HCT116 (cell line): Measurements from ENCODE around the gene RDH14. TPM values are rescaled to one million over a fixed set of nuclear protein-coding genes. Genes with fewer than 3 reads are reported as not detected.

Experiments
- ATAC-seq: fragments of 200-7000 bp; cut with Tn5 transposase; 2 replicates; pipeline ENCODE4 v1.9.1; 2020; ENCODE audit warnings: mild to moderate bottlenecking, moderate library complexity
- BruUV-seq: library from RNA; stranded (reverse); fragments of 400-500 nt; replicated peaks from 2 replicates; lab custom pipeline; 2021; lab: Mats Ljungman, UMichigan
- CTCF ChIA-PET: fragments of 300-600 bp; sonication (Branson Sonifier 250); formaldehyde crosslinking; loops from one replicate; lab custom pipeline; 2021; ENCODE audit warnings: antibody characterized with exemption; lab: Charles Lee
- POLR2A ChIA-PET: fragments of 300-600, 350-600 bp; sonication (Branson Sonifier 250); formaldehyde crosslinking; loops from one replicate; lab custom pipeline; 2021; ENCODE audit warnings: antibody characterized with exemption; lab: Charles Lee
- RAD21 ChIA-PET, 2 experiments: fragments of 300-600 bp; sonication (Branson Sonifier 250); formaldehyde crosslinking; loops; one replicate each; lab custom pipeline; 2023; ENCODE audit warnings: low total read pairs in 2 of 2; ENCODE audit not compliant: uncharacterized antibody in 2 of 2, unreplicated experiment in 2 of 2, low non-redundant PET in 1 of 2; lab: Charles Lee
- DNase-seq: peaks from one replicate; pipeline ENCODE4 v3.0.0-alpha.2; 2010; ENCODE audit warnings: low read depth, low spot score
- H2AFZ ChIP-seq: fragments of 200-600 bp; shearing (Covaris generic), sonication (generic); 2 replicates; pipeline ENCODE4 v1.6.1; 2017; ENCODE audit warnings: low read depth, mixed run types, mixed read lengths, antibody characterized with exemption, low read length; ENCODE audit not compliant: poor library complexity, severe bottlenecking
- H3K27ac ChIP-seq: 2 replicates; pipeline ENCODE4 v1.5.1; 2012; ENCODE audit warnings: low read depth, low read length
- H3K27me3 ChIP-seq: fragments of 200-600 bp; sonication (generic); 2 replicates; pipeline ENCODE4 v1.6.1; 2016; ENCODE audit warnings: mixed run types, low read length, mixed read lengths; ENCODE audit not compliant: insufficient read depth
- H3K36me3 ChIP-seq, 2 experiments: fragments of 200-500 bp in 1 of 2; fragments of 200-600 bp in 1 of 2; sonication (Bioruptor generic) in 1 of 2; sonication (generic) in 1 of 2; 2 replicates each; pipeline versions ENCODE4 v1.5.1 to v1.6.1; 2014 to 2016; ENCODE audit warnings: low read length in 2 of 2, inconsistent platforms in 1 of 2, mixed read lengths in 1 of 2, mixed run types in 1 of 2; ENCODE audit not compliant: insufficient read depth in 2 of 2, control insufficient read depth in 1 of 2
- H3K4me1 ChIP-seq, 2 experiments: fragments of 200-600 bp in 1 of 2; sonication (generic) in 1 of 2; 2 replicates each; pipeline versions ENCODE4 v1.5.1 to v1.6.1; 2012 to 2017; ENCODE audit warnings: low read length in 2 of 2, inconsistent platforms in 1 of 2, mild to moderate bottlenecking in 1 of 2, mixed read lengths in 1 of 2, mixed run types in 1 of 2, moderate library complexity in 1 of 2; ENCODE audit not compliant: insufficient read depth in 2 of 2, control insufficient read depth in 1 of 2
- H3K4me2 ChIP-seq: fragments of 200-600 bp; sonication (generic); 2 replicates; pipeline ENCODE4 v1.6.1; 2017; ENCODE audit warnings: mixed run types, low read length, mixed read lengths
- H3K4me3 ChIP-seq, 2 experiments: fragments of 200-600 bp in 1 of 2; sonication (generic) in 1 of 2; replicated peaks in 1 of 2; 2 replicates each; pipeline ENCODE4 v1.5.1; 2011 to 2016; ENCODE audit warnings: low read length in 2 of 2, control low read depth in 1 of 2, low read depth in 1 of 2, mild to moderate bottlenecking in 1 of 2, mixed read lengths in 1 of 2, mixed run types in 1 of 2
- H3K79me2 ChIP-seq: fragments of 200-600 bp; sonication (generic); 2 replicates; pipeline ENCODE4 v1.6.1; 2017; ENCODE audit warnings: mild to moderate bottlenecking, mixed run types, low read length, moderate library complexity, mixed read lengths; ENCODE audit not compliant: insufficient read depth
- H3K9ac ChIP-seq: fragments of 200-600 bp; sonication (generic); 2 replicates; pipeline ENCODE4 v1.6.1; 2016; ENCODE audit warnings: low read length, mixed read lengths
- H3K9me2 ChIP-seq: fragments of 200-600 bp; sonication (generic), shearing (Covaris generic); 2 replicates; pipeline ENCODE4 v1.6.1; 2017; ENCODE audit warnings: mixed run types, mild to moderate bottlenecking, moderate library complexity; ENCODE audit not compliant: insufficient read depth
- H3K9me3 ChIP-seq, 2 experiments: fragments of 200-500 bp in 1 of 2; fragments of 200-600 bp in 1 of 2; sonication (Bioruptor generic) in 1 of 2; sonication (generic) in 1 of 2; 2 replicates each; pipeline ENCODE4 v1.6.1; 2014 to 2017; ENCODE audit warnings: low read length in 2 of 2, mixed read lengths in 2 of 2, inconsistent platforms in 1 of 2, low read depth in 1 of 2, mild to moderate bottlenecking in 1 of 2, mixed run types in 1 of 2, moderate library complexity in 1 of 2; ENCODE audit not compliant: control insufficient read depth in 1 of 2, insufficient read depth in 1 of 2
- H4K20me1 ChIP-seq: fragments of 200-600 bp; sonication (generic), shearing (Covaris generic); 2 replicates; pipeline ENCODE4 v1.6.1; 2017; ENCODE audit warnings: mixed run types, mild to moderate bottlenecking, moderate library complexity; ENCODE audit not compliant: insufficient read depth
- CBX3 ChIP-seq: IDR thresholded peaks from 2 replicates; pipeline ENCODE4 v1.6.1; 2012; ENCODE audit warnings: low read depth
- EGR1 ChIP-seq: IDR thresholded peaks from 2 replicates; pipeline ENCODE4 v1.6.1; 2012; ENCODE audit warnings: low read depth
- ELF1 ChIP-seq: IDR thresholded peaks from 2 replicates; pipeline ENCODE4 v1.6.1; 2012; ENCODE audit warnings: low read depth, borderline replicate concordance
- EZH2 ChIP-seq: fragments of 200-600 bp; sonication (generic); IDR thresholded peaks from 2 replicates; pipeline ENCODE4 v1.6.1; 2017; ENCODE audit warnings: antibody characterized with exemption, mixed run types
- EZH2phosphoT487 ChIP-seq: fragments of 200-600 bp; IDR thresholded peaks from 2 replicates; pipeline ENCODE4 v1.6.1; 2018; ENCODE audit warnings: antibody characterized with exemption, borderline replicate concordance
- POLR2A ChIP-seq: IDR thresholded peaks from 2 replicates; pipeline ENCODE4 v1.7.0; 2011; ENCODE audit warnings: borderline replicate concordance; ENCODE audit not compliant: insufficient read depth, insufficient read length; ENCODE audit errors: extremely low read depth
- POLR2AphosphoS5 ChIP-seq: IDR thresholded peaks from 2 replicates; pipeline ENCODE4 v1.6.1; 2011; ENCODE audit warnings: mild to moderate bottlenecking, low read depth, low read length, moderate library complexity
- SP1 ChIP-seq: IDR thresholded peaks from 2 replicates; pipeline ENCODE4 v1.6.1; 2012; ENCODE audit warnings: low read depth
- SRF ChIP-seq: IDR thresholded peaks from 2 replicates; pipeline ENCODE4 v1.6.1; 2012; ENCODE audit warnings: low read depth
- YY1 ChIP-seq: IDR thresholded peaks from 2 replicates; pipeline ENCODE4 v1.6.1; 2011; ENCODE audit warnings: low read length, low read depth, moderate library complexity, mild to moderate bottlenecking; ENCODE audit not compliant: insufficient replicate concordance; ENCODE audit errors: extremely low read depth
- intact Hi-C: fragments of 100-400 bp; cut with micrococcal nuclease; formaldehyde crosslinking; loops from 2 replicates; pipeline ENCODE4 v1.10.0; 2022
- total RNA-seq: library from RNA; stranded (reverse); gene quantifications from one replicate; pipeline ENCODE4 v1.2.1, GENCODE V29; 2021; ENCODE audit not compliant: unreplicated experiment
- TF ChIP-seq, protein P1 (sequence below): IDR thresholded peaks from 2 replicates; pipeline ENCODE4 v1.6.1; 2012

RDH14 gene
- total RNA-seq, 1 experiment from 2014 or later = 15.5 TPM

DNA sequence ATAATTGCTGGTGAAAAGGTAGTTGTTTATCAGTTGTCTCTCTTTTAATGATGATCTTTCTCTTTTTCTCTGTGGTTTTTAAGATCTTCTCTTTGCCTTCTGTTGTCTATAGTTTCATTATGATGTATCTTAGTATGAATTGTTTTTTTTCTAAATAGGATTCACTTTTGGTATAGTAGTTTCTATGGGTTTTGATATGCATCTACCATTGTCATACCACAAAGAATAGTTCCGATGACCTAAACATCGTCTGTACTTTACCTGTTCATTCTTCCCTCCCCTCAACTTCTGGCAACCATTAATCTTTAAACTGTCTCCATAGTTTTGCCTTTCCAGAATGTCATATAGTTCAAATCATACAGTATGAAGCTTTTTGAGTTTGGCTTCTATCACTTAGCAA is 19.6 kb downstream of the RDH14 start:
- ChIA-PET RAD21 (no interaction called here), POLR2A (no interaction called here), CTCF (no interaction called here)
- Histone ChIP-seq H3K9ac (no peak overlapping the region), H3K4me2 (no peak overlapping the region), H3K27me3 (no peaks in the 10 kb centered on the region), H4K20me1 (no peaks in the 10 kb centered on the region), H3K27ac (no peak overlapping the region), H3K4me1 (no peaks in the 10 kb centered on the region), H3K36me3 (no peaks in the 10 kb centered on the region), H3K4me3 (no peak overlapping the region), H3K9me3 (no peaks in the 10 kb centered on the region), H3K79me2 (no peaks in the 10 kb centered on the region), H3K9me2 (no peaks in the 10 kb centered on the region), H2AFZ (no peak overlapping the region)
- no peak for DNase-seq
- intact Hi-C loops = no loop called here
- BruUV-seq = no TSS peak
- ATAC-seq = no peak
- TF ChIP-seq EZH2phosphoT487 = no peak
- no peak for TF ChIP-seq SRF
- no peak for TF ChIP-seq CBX3
- no peak for TF ChIP-seq POLR2AphosphoS5
- TF ChIP-seq YY1 = no peak
- no peak for TF ChIP-seq ELF1
- no peak for TF ChIP-seq POLR2A

DNA sequence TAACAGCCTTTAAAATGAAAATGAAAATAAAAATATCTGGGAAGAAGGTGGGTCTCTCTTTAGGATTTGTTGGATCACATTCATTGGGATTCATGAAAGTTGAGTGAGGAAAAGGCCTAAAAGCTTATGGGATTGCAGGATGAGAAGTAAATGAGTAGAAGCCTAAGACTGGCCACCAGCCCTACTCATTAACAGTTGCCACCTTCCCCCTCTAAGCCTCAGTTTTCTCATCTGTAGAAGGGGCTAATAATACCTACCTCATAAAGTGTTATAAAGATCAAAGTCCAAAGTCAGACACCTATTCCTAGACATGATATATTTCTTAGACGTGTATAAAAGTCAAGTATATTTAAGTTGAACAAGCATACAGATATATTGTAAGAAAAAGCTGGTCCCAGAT is 23.8 kb downstream of the RDH14 start:
- Histone ChIP-seq H3K36me3 (no peaks in the 10 kb centered on the region), H3K9ac (no peak overlapping the region), H3K27ac (no peak overlapping the region), H3K9me3 (no peaks in the 10 kb centered on the region), H4K20me1 (no peaks in the 10 kb centered on the region), H3K27me3 (no peaks in the 10 kb centered on the region), H3K4me3 (no peak overlapping the region), H3K79me2 (no peaks in the 10 kb centered on the region), H3K4me2 (no peak overlapping the region), H2AFZ (no peak overlapping the region), H3K4me1 (no peaks in the 10 kb centered on the region), H3K9me2 (no peaks in the 10 kb centered on the region)
- ChIA-PET CTCF (no interaction called here), RAD21 (no interaction called here), POLR2A (no interaction called here)
- DNase-seq = no peak
- no TSS peak for BruUV-seq
- intact Hi-C loops = no loop called here
- TF ChIP-seq, protein P1, sequence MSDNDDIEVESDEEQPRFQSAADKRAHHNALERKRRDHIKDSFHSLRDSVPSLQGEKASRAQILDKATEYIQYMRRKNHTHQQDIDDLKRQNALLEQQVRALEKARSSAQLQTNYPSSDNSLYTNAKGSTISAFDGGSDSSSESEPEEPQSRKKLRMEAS = no peak
- TF ChIP-seq EGR1 = no peak
- no peak for TF ChIP-seq EZH2
- no peak for TF ChIP-seq EZH2phosphoT487
- TF ChIP-seq SP1 = no peak
- TF ChIP-seq POLR2AphosphoS5 = no peak
- ATAC-seq = no peak
